Activated CD8-positive, alpha-beta T cell treated with anti-CD3 and anti-CD28 coated beads for 36 hours (primary cell): Measurements from ENCODE around the gene FAM53A. TPM values are rescaled to one million over a fixed set of nuclear protein-coding genes. Genes with fewer than 3 reads are reported as not detected.

ENCODE experiments used
- ATAC-seq: fragments of 200-7000 bp; cut with Tn5 transposase; one replicate; pipeline ENCODE4 v1.10.0; 2021; ENCODE audit warnings: mild to moderate bottlenecking, moderate library complexity
- CTCF ChIA-PET: fragments of 350-600 bp; sonication (Branson Sonifier 250); formaldehyde crosslinking; loops from one replicate; lab custom pipeline; 2021; ENCODE audit warnings: antibody characterized with exemption; lab: Charles Lee
- POLR2A ChIA-PET: fragments of 350-600 bp; sonication (Branson Sonifier 250); formaldehyde crosslinking; loops from one replicate; lab custom pipeline; 2021; ENCODE audit warnings: antibody characterized with exemption; lab: Charles Lee
- DNase-seq: peaks from one replicate; pipeline ENCODE4 v3.0.0-alpha.2; 2020
- H3K27ac Mint-ChIP-seq: one replicate; pipeline ENCODE4 v1.8.0; 2021; ENCODE audit warnings: mild to moderate bottlenecking, mixed read lengths
- H3K27me3 Mint-ChIP-seq: one replicate; pipeline ENCODE4 v1.8.0; 2021; ENCODE audit warnings: mixed read lengths
- H3K36me3 Mint-ChIP-seq: one replicate; pipeline ENCODE4 v1.8.0; 2021; ENCODE audit warnings: low read depth, mixed read lengths
- H3K4me1 Mint-ChIP-seq: one replicate; pipeline ENCODE4 v1.8.0; 2021; ENCODE audit warnings: low read depth, mixed read lengths
- H3K4me3 Mint-ChIP-seq: one replicate; pipeline ENCODE4 v1.8.0; 2021; ENCODE audit warnings: mild to moderate bottlenecking, moderate library complexity, mixed read lengths
- H3K9me3 Mint-ChIP-seq: one replicate; pipeline ENCODE4 v1.8.0; 2021; ENCODE audit warnings: mixed read lengths
- CTCF ChIP-seq: fragments of 200-600 bp; IDR thresholded peaks from one replicate; pipeline ENCODE4 v1.8.0; 2022; ENCODE audit warnings: antibody characterized with exemption, mild to moderate bottlenecking
- intact Hi-C: fragments of 100-400 bp; cut with micrococcal nuclease; formaldehyde crosslinking; loops from one replicate; pipeline ENCODE4 v1.10.0; 2022
- total RNA-seq, 2 experiments: library from RNA; stranded (reverse); gene quantifications; one replicate each; pipeline ENCODE4 v1.2.3, GENCODE V29; 2021

FAM53A gene
- total RNA-seq, 2 experiments from 2014 or later = 1.2 to 1.8 TPM

GRCh38 chr4:1669270-1669669 is 14.8 kb downstream of the FAM53A start:
- DNase-seq = no peak
- H3K36me3 Mint-ChIP-seq = no peaks in the 10 kb centered on the region
- no peaks in the 10 kb centered on the region for H3K27me3 Mint-ChIP-seq
- ChIA-PET POLR2A (no interaction called here), CTCF (interaction anchor here (0.5 kb wide), 1 partner anchor 24 kb away, joined by 3 read pairs; no protein-coding TSS in a partner anchor)
- H3K4me3 Mint-ChIP-seq = no peak overlapping the region
- H3K4me1 Mint-ChIP-seq = no peaks in the 10 kb centered on the region
- no peak overlapping the region for H3K27ac Mint-ChIP-seq
- intact Hi-C loops = no loop called here
- no peak for ATAC-seq
- TF ChIP-seq CTCF = no peak
- no peaks in the 10 kb centered on the region for H3K9me3 Mint-ChIP-seq

- no peaks in the 10 kb centered on the region for H3K4me1 Mint-ChIP-seq
- no peaks in the 10 kb centered on the region for H3K9me3 Mint-ChIP-seq
- no peaks in the 10 kb centered on the region for H3K36me3 Mint-ChIP-seq
- no peaks in the 10 kb centered on the region for H3K27me3 Mint-ChIP-seq
- no peak overlapping the region for H3K4me3 Mint-ChIP-seq
- H3K27ac Mint-ChIP-seq = no peak overlapping the region
- POLR2A ChIA-PET = no interaction called here
- no peak for DNase-seq
- ATAC-seq = no peak
- CTCF ChIA-PET = no interaction called here
- intact Hi-C loops = no loop called here
- TF ChIP-seq CTCF = no peak
Observed at GRCh38 chr4:1668488-1668840, 15.6 kb downstream of the FAM53A start.

- H3K4me1 Mint-ChIP-seq = no peaks in the 10 kb centered on the region
- H3K36me3 Mint-ChIP-seq = no peaks in the 10 kb centered on the region
- no peaks in the 10 kb centered on the region for H3K27me3 Mint-ChIP-seq
- TF ChIP-seq CTCF = no peak
- DNase-seq (no peak), ATAC-seq (no peak)
- intact Hi-C loops = no loop called here
- CTCF ChIA-PET = no interaction called here
- no peaks in the 10 kb centered on the region for H3K9me3 Mint-ChIP-seq
- no peak overlapping the region for H3K4me3 Mint-ChIP-seq
- POLR2A ChIA-PET = no interaction called here
- no peak overlapping the region for H3K27ac Mint-ChIP-seq
Observed at GRCh38 chr4:1667273-1667672, 16.8 kb downstream of the FAM53A start.

GRCh38 chr4:1666391-1666790 is 17.7 kb downstream of the FAM53A start:
- Mint-ChIP-seq H3K27me3 (no peaks in the 10 kb centered on the region), H3K27ac (no peak overlapping the region), H3K4me3 (no peak overlapping the region), H3K36me3 (no peaks in the 10 kb centered on the region), H3K4me1 (no peaks in the 10 kb centered on the region), H3K9me3 (no peaks in the 10 kb centered on the region)
- ChIA-PET CTCF (no interaction called here), POLR2A (interaction anchor here (0.6 kb wide), 1 partner anchor 34 kb away, joined by 5 read pairs; no protein-coding TSS in a partner anchor)
- DNase-seq (no peak), ATAC-seq (no peak)
- intact Hi-C loops = no loop called here
- TF ChIP-seq CTCF = no peak

- no peaks in the 10 kb centered on the region for H3K36me3 Mint-ChIP-seq
- intact Hi-C loops = no loop called here
- ChIA-PET POLR2A (no interaction called here), CTCF (interaction anchor here (0.9 kb wide), 1 partner anchor 35 kb away, joined by 3 read pairs; no protein-coding TSS in a partner anchor)
- H3K9me3 Mint-ChIP-seq = no peaks in the 10 kb centered on the region
- no peaks in the 10 kb centered on the region for H3K27me3 Mint-ChIP-seq
- H3K27ac Mint-ChIP-seq = no peak overlapping the region
- no peak overlapping the region for H3K4me3 Mint-ChIP-seq
- no peaks in the 10 kb centered on the region for H3K4me1 Mint-ChIP-seq
- ATAC-seq = no peak
- DNase-seq = no peak
- TF ChIP-seq CTCF = no peak
Observed at GRCh38 chr4:1664141-1664540, 20.0 kb downstream of the FAM53A start.
